ENCODE measurements around the gene BMP2.

The BMP2 gene

GRCh38 chr20:6767536-6768227 is at the start of gene BMP2:
TSS of gene BMP2 (plus strand) at chr20:6767686. CDS start at chr20:6770127, 2,441 bp downstream.
- Histone ChIP-seq H3K9me3 (ENCODE audit: control insufficient read depth, low read depth, low read length) (no peaks in the 10 kb centered on the region), H3K36me3 (ENCODE audit: control insufficient read depth, low read depth, low read length) (peaks cover 5% of the 10 kb centered on the region), H3K4me1 (ENCODE audit: control insufficient read depth, low read depth, low read length) (peaks cover 36% of the 10 kb centered on the region), H3K4me3 (ENCODE audit: low read length) (peak within 1 kb of the TSS; percentile 79), H3K9ac (ENCODE audit: low read length) (peak within 1 kb of the TSS; percentile 28), H3K27me3 (ENCODE audit: control insufficient read depth, insufficient read depth, low read length) (peaks cover 57% of the 10 kb centered on the region), H3K27ac (ENCODE audit: low read length) (no peak within 1 kb of the TSS)

- H3K4me1 ChIP-seq (ENCODE audit: control insufficient read depth, low read depth, low read length): no peaks in the 10 kb centered on the region
- H3K9ac ChIP-seq (ENCODE audit: low read length): no peak overlapping the region
- H3K27ac ChIP-seq (ENCODE audit: low read length): no peak overlapping the region
- no peaks in the 10 kb centered on the region for H3K36me3 ChIP-seq (ENCODE audit: control insufficient read depth, low read depth, low read length)
- no peaks in the 10 kb centered on the region for H3K27me3 ChIP-seq (ENCODE audit: control insufficient read depth, insufficient read depth, low read length)
- no peaks in the 10 kb centered on the region for H3K9me3 ChIP-seq (ENCODE audit: control insufficient read depth, low read depth, low read length)
- H3K4me3 ChIP-seq (ENCODE audit: low read length): no peak overlapping the region
These were observed 48.7 kb upstream of the BMP2 start for GRCh38 chr20:6718662-6719368.

- H3K9ac ChIP-seq (ENCODE audit: low read length): no peak overlapping the region
- no peaks in the 10 kb centered on the region for H3K27me3 ChIP-seq (ENCODE audit: control insufficient read depth, insufficient read depth, low read length)
- no peaks in the 10 kb centered on the region for H3K36me3 ChIP-seq (ENCODE audit: control insufficient read depth, low read depth, low read length)
- H3K4me3 ChIP-seq (ENCODE audit: low read length): no peak overlapping the region
- H3K9me3 ChIP-seq (ENCODE audit: control insufficient read depth, low read depth, low read length): no peaks in the 10 kb centered on the region
- no peaks in the 10 kb centered on the region for H3K4me1 ChIP-seq (ENCODE audit: control insufficient read depth, low read depth, low read length)
- H3K27ac ChIP-seq (ENCODE audit: low read length): no peak overlapping the region
These were observed 48.1 kb upstream of the BMP2 start for GRCh38 chr20:6719369-6719721.

GRCh38 chr20:6726761-6727160 is 40.7 kb upstream of the BMP2 start:
- Histone ChIP-seq H3K27ac (ENCODE audit: low read length) (no peak overlapping the region), H3K9ac (ENCODE audit: low read length) (no peak overlapping the region), H3K9me3 (ENCODE audit: control insufficient read depth, low read depth, low read length) (no peaks in the 10 kb centered on the region), H3K27me3 (ENCODE audit: control insufficient read depth, insufficient read depth, low read length) (no peaks in the 10 kb centered on the region), H3K36me3 (ENCODE audit: control insufficient read depth, low read depth, low read length) (no peaks in the 10 kb centered on the region), H3K4me3 (ENCODE audit: low read length) (no peak overlapping the region), H3K4me1 (ENCODE audit: control insufficient read depth, low read depth, low read length) (no peaks in the 10 kb centered on the region)

- no peaks in the 10 kb centered on the region for H3K27me3 ChIP-seq (ENCODE audit: control insufficient read depth, insufficient read depth, low read length)
- no peaks in the 10 kb centered on the region for H3K36me3 ChIP-seq (ENCODE audit: control insufficient read depth, low read depth, low read length)
These were observed 36.7 kb upstream of the BMP2 start for GRCh38 chr20:6730672-6731328.

GRCh38 chr20:6732001-6732447 is 35.5 kb upstream of the BMP2 start:
- Histone ChIP-seq H3K9ac (ENCODE audit: low read length) (no peak overlapping the region), H3K27me3 (ENCODE audit: control insufficient read depth, insufficient read depth, low read length) (no peaks in the 10 kb centered on the region), H3K4me3 (ENCODE audit: low read length) (no peak overlapping the region), H3K27ac (ENCODE audit: low read length) (no peak overlapping the region), H3K4me1 (ENCODE audit: control insufficient read depth, low read depth, low read length) (no peaks in the 10 kb centered on the region), H3K36me3 (ENCODE audit: control insufficient read depth, low read depth, low read length) (no peaks in the 10 kb centered on the region), H3K9me3 (ENCODE audit: control insufficient read depth, low read depth, low read length) (no peaks in the 10 kb centered on the region)

More at GRCh38 chr20:6730672-6731328, 36.7 kb upstream of the BMP2 start:
- no peak overlapping the region for H3K27ac ChIP-seq (ENCODE audit: low read length)
- no peak overlapping the region for H3K9ac ChIP-seq (ENCODE audit: low read length)
- H3K4me3 ChIP-seq (ENCODE audit: low read length): no peak overlapping the region
- H3K4me1 ChIP-seq (ENCODE audit: control insufficient read depth, low read depth, low read length): no peaks in the 10 kb centered on the region
- no peaks in the 10 kb centered on the region for H3K9me3 ChIP-seq (ENCODE audit: control insufficient read depth, low read depth, low read length)

- Histone ChIP-seq H3K27me3 (ENCODE audit: control insufficient read depth, insufficient read depth, low read length) (no peaks in the 10 kb centered on the region), H3K9ac (ENCODE audit: low read length) (no peak overlapping the region)
These were observed 34.6 kb upstream of the BMP2 start for GRCh38 chr20:6732851-6733250.

GRCh38 chr20:6733965-6734364 is 33.5 kb upstream of the BMP2 start:
- no peaks in the 10 kb centered on the region for H3K27me3 ChIP-seq (ENCODE audit: control insufficient read depth, insufficient read depth, low read length)
- no peak overlapping the region for H3K4me3 ChIP-seq (ENCODE audit: low read length)
- no peaks in the 10 kb centered on the region for H3K4me1 ChIP-seq (ENCODE audit: control insufficient read depth, low read depth, low read length)
- H3K9me3 ChIP-seq (ENCODE audit: control insufficient read depth, low read depth, low read length): no peaks in the 10 kb centered on the region
- H3K9ac ChIP-seq (ENCODE audit: low read length): no peak overlapping the region
- H3K36me3 ChIP-seq (ENCODE audit: control insufficient read depth, low read depth, low read length): no peaks in the 10 kb centered on the region
- no peak overlapping the region for H3K27ac ChIP-seq (ENCODE audit: low read length)

More at GRCh38 chr20:6732851-6733250, 34.6 kb upstream of the BMP2 start:
- Histone ChIP-seq H3K9me3 (ENCODE audit: control insufficient read depth, low read depth, low read length) (no peaks in the 10 kb centered on the region), H3K27ac (ENCODE audit: low read length) (no peak overlapping the region), H3K4me3 (ENCODE audit: low read length) (no peak overlapping the region), H3K4me1 (ENCODE audit: control insufficient read depth, low read depth, low read length) (no peaks in the 10 kb centered on the region), H3K36me3 (ENCODE audit: control insufficient read depth, low read depth, low read length) (no peaks in the 10 kb centered on the region)

- no peaks in the 10 kb centered on the region for H3K9me3 ChIP-seq (ENCODE audit: control insufficient read depth, low read depth, low read length)
- no peak overlapping the region for H3K9ac ChIP-seq (ENCODE audit: low read length)
- H3K27ac ChIP-seq (ENCODE audit: low read length): no peak overlapping the region
- H3K27me3 ChIP-seq (ENCODE audit: control insufficient read depth, insufficient read depth, low read length): no peaks in the 10 kb centered on the region
- H3K36me3 ChIP-seq (ENCODE audit: control insufficient read depth, low read depth, low read length): no peaks in the 10 kb centered on the region
- H3K4me1 ChIP-seq (ENCODE audit: control insufficient read depth, low read depth, low read length): no peaks in the 10 kb centered on the region
- H3K4me3 ChIP-seq (ENCODE audit: low read length): no peak overlapping the region
These were observed 31.3 kb upstream of the BMP2 start for GRCh38 chr20:6735942-6736845.

- H3K27me3 ChIP-seq (ENCODE audit: control insufficient read depth, insufficient read depth, low read length): no peaks in the 10 kb centered on the region
- H3K36me3 ChIP-seq (ENCODE audit: control insufficient read depth, low read depth, low read length): no peaks in the 10 kb centered on the region
- H3K4me3 ChIP-seq (ENCODE audit: low read length): no peak overlapping the region
- H3K9me3 ChIP-seq (ENCODE audit: control insufficient read depth, low read depth, low read length): no peaks in the 10 kb centered on the region
- H3K9ac ChIP-seq (ENCODE audit: low read length): no peak overlapping the region
- no peaks in the 10 kb centered on the region for H3K4me1 ChIP-seq (ENCODE audit: control insufficient read depth, low read depth, low read length)
- H3K27ac ChIP-seq (ENCODE audit: low read length): no peak overlapping the region
These were observed 28.1 kb upstream of the BMP2 start for GRCh38 chr20:6739406-6739805.

- no peaks in the 10 kb centered on the region for H3K27me3 ChIP-seq (ENCODE audit: control insufficient read depth, insufficient read depth, low read length)
- H3K4me1 ChIP-seq (ENCODE audit: control insufficient read depth, low read depth, low read length): no peaks in the 10 kb centered on the region
- H3K4me3 ChIP-seq (ENCODE audit: low read length): no peak overlapping the region
- no peak overlapping the region for H3K9ac ChIP-seq (ENCODE audit: low read length)
- no peaks in the 10 kb centered on the region for H3K36me3 ChIP-seq (ENCODE audit: control insufficient read depth, low read depth, low read length)
- no peaks in the 10 kb centered on the region for H3K9me3 ChIP-seq (ENCODE audit: control insufficient read depth, low read depth, low read length)
- no peak overlapping the region for H3K27ac ChIP-seq (ENCODE audit: low read length)
These were observed 27.4 kb upstream of the BMP2 start for GRCh38 chr20:6740096-6740495.
